HG03175 (cell line): ENCODE results near the gene GASK1A.

Experiments
- ATAC-seq: cut with Tn5 transposase; IDR thresholded peaks from one replicate; pipeline ENCODE4 v1.9.1; 2021; ENCODE audit warnings: mild to moderate bottlenecking, moderate library complexity; ENCODE audit not compliant: unreplicated experiment

Gene GASK1A

DNA sequence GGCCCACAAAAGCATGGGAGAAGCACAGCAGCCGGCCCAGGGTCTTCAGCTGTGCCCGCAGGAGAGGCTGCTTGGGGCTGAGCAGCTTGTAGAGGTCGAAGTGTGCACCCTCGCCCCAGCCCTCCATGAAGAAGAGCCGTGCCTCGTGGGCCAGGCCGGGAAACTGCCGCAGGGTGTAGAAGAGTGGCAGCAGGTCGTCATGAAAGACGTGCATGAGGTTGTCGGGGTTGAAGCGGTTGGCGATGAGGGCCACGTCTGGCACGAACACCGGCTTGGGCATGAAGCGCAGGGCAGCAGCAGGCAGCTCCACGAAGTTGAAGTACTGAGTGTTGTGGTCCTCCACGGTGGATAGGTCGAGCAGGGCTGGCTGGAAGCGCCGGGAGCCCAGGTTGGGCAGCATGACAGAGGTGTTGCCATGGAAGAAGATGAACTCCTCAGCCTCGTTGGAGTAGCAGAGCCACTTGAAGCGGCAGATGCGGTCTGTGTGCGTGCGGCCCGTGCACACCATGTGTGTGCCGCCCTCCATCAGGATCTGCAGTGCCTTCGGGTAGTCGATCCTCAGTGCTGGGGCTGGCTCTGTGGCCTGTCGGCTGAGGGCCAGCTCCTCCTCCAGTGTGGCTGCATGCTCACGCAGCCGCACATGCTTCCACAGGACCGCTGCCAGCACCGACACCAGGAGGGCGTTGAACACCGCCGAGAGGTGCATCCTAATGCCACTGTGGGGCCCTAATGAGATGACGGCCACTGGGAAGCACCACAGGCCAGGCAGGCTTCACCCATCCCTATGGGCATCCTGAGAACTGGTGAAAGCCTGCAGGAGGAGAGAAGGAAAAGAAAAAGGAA, 101.8 kb downstream of the GASK1A start:
- no peak for ATAC-seq

DNA sequence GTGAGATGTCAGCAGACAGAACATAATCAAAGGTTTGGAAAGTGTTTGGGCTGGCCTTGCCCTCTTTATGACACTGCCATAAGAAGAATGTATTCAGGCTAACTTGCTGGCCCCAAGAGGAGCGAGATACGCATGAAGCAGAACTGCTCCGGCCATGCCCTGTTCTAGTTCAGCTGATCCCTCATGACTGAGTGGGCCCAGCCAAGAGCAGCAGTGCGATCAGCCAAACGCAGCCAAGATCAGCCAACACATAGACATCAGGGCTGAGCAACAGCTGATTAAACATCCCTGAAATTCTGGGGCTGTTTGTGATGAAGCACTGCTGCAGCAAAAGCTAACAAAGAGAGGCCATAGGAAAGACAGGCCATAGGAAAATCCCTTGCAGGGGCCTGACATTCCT, 102.7 kb downstream of the GASK1A start:
- ATAC-seq = no peak

DNA sequence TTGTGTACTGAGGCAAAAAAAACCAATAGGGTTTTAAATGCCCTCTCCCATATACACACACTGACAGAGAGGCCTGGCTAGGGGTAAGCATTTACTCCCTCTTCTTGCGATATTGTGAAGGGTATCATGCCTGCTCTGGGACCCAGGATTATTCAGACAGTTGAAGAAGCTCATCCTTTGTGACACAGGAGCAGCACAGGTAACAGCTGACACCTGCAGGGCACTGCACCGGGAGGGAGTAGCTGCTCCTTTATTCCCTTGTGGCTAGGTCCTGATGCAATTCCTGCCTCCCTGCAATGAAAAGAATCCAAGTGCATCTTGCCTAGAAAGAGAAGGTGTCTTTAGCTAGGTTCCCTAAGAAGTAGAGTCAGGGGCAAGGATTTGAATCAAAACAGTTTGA, 103.3 kb downstream of the GASK1A start:
- no peak for ATAC-seq

DNA sequence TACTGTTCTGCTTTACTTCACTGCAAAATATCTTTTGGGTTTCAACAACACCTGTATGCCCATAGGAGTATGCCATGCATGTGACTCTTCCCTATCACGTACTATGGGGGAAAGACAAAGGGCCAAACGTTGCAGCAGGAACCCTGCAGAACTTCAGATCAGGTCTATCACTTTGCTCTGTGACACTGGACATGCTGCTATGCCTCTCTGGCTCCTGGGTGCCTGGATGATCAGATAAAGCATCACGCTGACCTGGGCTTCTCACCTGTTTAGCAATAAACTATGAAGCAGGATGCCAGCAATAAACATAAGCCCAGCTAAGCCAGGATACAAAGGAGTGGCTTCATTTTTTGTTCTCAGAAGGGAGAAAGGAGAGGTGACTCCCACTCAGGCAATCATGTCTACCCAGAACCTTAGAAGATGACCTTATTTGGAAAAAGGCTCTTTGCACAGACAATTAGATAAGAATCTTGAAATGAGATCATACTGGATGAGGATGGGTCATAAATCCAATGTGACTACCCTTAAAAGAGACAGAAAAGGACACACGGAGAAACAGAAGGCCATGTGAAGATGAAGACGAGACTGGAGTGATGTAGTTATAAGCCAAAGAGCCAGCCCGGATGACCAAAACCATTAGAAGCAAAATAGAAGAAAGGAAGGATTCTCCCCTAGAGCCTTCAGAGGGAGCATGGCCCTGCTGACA, 107.5 kb downstream of the GASK1A start:
- no peak for ATAC-seq

DNA sequence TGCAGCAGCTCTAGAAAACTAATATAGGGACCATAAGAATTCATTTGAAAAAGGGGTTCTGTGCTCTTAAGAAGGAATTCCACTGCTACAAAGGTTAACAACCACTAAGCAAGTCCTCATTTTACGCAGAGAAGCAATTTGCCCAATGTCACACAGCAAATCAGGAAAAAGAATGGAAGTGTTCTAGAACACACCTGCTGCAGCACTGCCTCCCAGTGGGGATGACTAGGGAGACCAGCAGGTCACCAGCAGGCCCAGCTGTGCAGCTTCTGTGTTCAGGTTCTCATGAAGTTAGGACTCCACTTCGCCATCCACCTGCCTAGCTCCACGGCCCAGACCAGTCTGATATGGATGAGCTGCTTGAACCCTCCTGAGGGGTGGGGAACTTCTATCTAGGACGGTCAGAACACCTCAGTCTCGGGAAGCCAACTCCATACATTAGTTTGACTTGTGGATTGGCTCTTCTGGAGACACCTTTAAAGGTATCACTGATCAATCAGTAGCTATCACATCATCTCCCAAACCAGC, 108.2 kb downstream of the GASK1A start:
- no peak for ATAC-seq

DNA sequence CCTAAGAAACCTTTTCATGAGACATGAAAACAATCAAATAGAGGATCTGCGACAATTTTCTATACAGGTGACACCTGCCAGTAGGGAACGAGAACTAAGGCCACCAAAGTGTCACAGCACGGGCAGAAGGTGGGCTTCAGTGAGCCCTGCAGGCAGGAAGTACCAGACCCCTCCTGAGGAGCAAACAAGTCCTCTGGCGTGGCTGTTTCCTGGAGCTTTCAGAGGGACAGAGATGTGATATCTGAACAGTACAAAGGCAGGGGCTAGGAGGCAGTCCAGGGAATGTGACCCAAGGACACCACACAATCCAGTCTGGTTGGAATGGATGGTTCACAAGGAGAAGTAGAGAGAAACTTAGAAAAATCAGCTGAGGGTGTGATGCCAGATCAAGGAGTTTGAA, 110.0 kb downstream of the GASK1A start:
- ATAC-seq = no peak

DNA sequence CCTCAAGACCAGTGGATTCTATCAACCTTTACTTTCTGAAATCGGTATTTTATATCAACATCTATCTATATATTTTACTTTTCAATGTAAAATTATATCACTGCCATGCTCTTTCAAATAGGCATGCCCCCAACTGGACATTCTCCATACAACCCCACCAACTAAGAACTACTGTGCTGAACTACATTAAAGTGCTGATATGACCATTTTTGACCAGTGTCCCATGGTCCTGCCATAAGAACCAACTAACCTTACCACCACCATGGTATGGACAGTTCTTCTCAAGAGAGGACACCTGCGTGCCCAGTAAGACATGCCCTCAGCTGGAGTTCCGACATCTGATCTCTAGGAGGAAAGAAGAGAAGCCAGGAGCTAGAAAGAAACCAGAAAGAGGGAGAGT, 111.1 kb downstream of the GASK1A start:
- ATAC-seq = no peak

DNA sequence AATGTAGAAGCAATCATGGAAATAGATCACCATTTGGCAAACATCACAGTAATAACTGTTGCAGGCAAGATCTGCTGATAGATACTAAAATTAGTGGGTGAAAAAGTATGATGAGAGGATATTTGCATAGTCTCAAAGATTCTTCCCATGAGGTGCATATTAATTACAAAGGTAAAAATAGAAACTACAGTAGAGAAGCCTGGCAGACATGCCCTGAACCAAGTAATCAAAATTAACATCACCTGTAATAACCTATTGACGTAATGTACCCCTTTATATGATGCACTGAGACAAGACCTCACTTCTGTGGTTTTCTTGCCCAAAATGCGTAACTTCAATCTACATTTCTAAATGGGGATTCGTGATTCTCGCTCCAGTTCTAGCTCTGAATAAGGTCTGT, 112.4 kb downstream of the GASK1A start:
- no peak for ATAC-seq

DNA sequence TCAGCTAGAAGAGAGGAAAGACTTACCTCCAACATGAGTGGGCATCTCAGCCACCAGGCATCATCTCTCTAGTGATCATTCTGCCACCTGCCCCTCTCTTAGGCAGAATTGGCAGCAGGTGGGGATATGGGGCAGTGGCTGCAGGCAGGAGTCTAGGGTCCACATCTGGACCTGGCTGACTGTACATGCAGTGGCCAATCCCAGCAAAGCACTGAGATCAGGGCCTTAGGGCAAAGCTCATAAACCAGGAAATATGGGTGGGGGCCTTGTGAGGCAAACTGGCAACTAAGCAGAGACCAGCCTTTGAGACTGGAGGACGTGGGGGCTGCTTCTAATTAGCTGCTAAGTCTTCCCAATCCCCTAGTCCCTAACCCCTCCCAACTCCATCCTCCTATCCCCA, 113.9 kb downstream of the GASK1A start:
- ATAC-seq = no peak

DNA sequence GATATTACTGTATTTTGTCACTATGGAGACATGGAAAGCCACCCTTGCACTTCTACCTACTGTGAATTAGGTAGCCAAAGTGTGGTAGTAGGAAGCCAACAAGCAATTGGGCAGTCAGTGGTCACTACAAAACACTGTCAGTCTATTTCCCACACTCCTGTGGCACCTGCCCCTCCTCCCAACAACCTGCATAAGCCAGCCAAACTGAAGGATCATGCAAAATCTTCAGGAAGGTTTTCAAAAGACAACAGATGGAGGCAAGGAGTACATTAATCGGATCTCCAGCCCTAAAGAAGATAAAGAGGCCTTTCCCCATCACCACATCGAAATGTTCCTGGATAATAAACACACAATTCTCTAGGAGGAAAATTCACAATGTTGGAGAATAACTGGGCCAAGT, 114.9 kb downstream of the GASK1A start:
- no peak for ATAC-seq

DNA sequence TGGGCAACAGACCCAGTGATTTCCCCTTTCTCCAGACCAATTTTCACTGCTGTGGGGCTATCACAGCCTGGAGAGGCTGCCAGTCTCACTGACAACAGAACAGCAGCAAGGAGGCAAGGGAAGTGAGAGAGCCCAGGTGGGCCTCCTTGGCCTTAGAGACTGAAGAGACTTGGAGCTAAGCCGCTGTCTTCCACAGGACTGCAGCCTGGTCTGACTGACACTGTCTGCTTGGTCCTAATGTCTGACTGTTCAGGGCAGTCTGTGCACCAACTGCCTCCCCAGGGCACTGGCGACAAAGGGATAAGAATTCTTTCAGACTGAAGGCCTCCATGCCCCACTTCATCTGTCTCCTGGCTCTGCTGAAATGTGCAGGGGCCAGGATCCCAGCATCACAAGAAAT, 115.3 kb downstream of the GASK1A start:
- ATAC-seq = no peak

DNA sequence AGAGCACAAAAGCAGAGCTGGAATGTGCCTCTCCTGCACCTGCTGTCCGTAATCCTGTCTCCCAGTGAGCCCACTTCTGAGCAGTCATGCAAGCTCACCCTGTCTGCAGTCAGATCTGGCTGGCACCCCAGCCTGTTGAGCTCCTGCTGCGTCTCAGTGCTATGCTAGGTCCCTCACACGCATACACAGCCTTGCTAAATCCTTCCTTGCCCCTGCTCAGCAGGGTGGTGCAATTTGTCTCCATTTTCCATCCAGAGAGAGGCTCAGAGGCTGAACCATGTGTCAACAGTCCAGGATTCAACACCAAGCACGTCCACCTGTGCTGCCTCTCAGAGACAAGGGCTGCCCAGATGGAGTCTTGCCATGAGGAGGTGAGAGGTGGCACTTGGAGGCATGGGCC, 115.7 kb downstream of the GASK1A start:
- ATAC-seq = no peak

DNA sequence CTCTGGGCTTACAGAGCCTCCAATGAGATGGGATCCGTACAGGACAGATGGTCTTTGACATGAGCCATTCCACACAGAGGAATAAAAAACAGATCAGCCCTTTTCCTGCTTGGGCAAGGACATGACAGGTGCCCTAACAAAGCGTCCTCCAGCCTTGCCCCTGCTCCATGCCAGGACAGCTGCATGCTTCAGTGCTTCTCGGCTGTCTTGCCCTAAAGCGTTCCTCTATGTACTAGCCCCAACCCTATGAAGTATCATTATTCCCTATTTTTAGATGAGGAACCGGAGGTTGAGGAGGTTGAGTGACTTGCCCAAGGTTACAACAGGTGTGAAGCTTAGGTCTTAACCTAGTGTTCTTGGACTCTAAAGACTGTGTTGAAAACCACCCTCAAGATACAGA, 116.3 kb downstream of the GASK1A start:
- ATAC-seq = no peak

DNA sequence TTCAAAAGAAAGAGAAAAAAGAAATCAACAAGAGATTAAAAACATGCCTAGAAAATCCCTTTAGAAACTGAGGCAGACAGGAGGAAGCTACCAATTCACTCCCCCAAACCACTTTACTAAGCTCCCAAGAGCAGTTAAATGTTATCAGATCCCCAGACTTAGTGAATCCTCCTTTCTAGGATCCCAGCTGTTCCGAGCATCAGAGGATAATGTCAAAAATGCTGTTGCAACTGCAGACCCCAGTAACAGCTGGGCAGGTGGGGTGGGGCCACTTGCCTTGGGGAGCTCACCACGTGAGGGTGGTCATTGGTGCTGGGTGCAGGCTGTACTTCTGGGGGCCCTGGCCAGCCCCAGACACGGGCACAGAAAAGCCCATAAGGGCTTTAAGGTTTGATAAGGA, 117.7 kb downstream of the GASK1A start:
- ATAC-seq = no peak

DNA sequence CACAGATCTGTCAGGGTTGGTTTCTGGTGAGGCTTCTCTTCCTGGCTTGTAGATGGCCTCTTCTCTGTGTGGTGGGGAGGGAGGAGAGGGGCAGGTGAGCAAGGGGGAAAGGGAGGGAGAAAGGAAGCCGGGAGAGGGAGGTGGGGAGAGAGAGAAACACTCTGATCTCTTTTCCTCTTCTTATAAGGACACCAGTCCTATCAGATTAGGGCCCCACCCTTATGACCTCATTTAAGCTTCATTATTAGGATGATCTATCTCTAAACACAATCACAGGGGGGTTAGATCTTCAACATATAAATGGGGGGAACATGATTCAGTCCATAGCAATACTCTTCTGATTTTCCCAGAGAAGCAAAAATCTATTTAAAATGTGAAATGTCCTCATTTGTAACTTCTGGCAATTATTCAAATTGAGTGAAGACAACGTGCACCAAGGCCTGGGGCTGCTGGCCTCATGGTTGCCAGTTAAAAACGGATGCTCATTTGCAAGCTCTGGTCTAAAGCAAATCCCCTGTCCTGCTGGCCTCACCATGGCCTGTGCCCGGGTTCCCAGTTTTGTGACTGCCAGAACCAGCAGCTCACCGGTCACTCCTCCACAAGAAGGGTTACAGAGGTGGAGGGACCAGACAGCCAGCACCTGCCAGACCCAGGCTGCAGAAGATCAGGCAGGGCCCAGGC, 118.4 kb downstream of the GASK1A start:
- ATAC-seq = no peak

DNA sequence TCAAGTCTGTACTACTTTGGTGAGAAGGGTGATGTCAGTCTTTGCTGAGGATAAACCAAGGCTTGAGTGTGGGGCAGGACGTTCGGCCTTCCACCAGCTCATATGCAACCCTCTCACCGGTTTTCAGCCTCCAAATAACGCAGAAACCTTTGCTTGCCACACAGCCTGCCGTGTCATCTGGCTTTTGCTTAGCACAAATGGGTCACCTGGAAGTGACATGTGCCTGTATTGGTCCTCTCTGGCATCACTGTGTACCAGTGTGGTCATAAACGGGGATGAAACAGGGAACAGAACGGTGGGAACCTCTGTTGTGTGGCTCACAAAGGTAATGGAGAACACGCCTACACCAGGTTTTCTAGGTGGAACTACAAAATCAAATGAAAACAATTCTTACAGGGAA, 119.7 kb downstream of the GASK1A start:
- no peak for ATAC-seq

DNA sequence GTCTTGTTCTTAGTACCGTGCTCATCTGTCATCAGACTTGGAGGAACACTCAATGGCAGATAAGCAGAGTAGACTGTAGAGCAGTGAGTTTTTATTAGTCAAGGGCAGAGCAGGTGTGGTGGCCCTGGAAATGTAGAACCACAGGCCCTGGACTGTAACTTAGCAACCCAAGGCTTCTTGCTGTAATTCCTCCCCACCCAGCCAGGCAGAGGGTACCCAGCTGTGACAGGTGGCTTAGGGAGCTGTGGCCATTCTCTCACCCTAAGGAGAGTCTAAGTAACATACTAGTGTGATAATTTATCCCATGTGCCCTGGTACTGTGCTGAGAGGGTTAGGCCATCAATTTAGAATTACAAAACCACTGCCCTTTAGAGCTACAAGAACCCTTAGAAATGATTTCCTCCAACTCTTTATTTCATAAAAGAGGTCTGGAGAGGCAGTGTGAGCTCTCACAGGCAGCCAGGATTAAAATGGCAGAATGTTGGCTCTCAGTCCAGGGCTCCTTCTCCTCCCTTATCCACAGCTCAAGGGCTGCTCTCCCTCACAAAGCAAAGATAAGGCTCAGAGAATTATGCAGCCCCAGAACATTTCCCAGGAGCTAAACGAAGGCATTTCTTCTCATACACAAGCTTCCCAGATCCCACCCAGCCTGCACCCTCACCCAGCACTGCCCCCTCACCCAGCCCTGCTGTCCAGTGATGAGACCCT, 123.8 kb downstream of the GASK1A start:
- no peak for ATAC-seq

DNA sequence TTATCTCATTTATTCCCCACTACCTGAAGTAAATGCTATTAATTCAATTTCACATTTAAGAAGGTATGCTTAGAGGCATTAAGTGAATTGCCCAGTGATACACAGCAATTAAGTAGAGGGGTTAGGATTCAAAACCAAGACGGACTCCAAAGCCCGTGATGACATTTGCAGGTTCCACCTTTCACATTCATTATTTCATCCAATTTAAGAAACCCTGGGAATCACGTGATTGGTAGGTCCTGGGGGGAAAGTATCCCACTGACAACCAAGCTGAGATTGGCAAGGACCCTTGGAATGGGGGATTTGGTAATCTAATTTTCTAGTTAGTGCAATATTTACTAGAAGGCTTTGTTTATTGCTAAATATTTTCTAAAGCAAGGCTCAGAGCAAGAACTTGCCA, 124.9 kb downstream of the GASK1A start:
- ATAC-seq = no peak

DNA sequence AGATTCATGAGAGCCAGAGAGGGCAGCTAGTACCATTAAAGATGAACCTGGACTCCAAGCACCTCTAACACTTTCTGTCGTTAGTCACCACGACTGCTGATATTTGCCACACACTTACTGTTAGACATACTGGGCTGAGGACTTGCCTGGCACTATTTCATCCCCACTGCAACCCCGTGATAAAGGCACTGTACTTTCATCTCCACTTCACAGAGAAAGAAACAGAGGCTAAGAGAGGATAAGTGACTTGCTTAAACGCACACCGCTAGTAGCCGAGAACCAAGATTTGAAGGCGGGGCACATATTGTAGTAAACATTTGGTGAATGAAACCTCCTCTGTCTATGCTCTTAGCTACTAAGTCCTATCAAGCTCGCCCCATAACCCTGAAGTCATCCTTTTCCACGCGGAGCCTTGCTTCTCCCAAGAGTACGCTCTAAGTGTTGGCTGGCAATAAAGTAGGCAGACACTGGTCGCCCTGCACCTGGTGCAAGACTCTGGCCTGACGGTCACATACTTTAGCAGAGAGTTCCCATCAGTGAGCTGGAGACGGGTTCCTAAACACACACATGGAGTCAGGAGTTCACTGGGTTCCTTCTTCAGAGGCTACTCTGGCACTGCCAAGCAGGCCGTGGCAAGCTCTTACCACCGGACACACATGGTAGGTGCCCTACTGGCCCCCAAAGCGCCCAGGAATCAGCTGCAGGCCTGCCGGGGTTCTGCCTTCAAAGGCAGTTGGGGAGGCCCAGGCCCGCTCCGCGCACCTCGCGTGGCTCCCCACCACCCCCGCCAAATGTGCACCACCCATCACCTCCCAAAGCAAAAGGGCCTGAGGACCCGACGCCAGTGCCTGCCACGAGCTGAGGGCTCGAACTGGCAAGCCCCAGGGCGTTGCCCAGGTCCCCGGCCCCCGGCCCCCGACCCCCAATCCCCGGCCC, 125.8 kb downstream of the GASK1A start:
- ATAC-seq = no peak
